Measurements from ENCODE around the gene TMEM109. TPM values are rescaled to one million over a fixed set of nuclear protein-coding genes. Genes with fewer than 3 reads are reported as not detected.

The TMEM109 gene
- total and polyA plus RNA-seq, 9 of the 15 experiments (the other 6 are each of a cell fraction or from before 2014, with no cell fraction given) = 9.2 to 71.3 (median 30.5) TPM

DNA sequence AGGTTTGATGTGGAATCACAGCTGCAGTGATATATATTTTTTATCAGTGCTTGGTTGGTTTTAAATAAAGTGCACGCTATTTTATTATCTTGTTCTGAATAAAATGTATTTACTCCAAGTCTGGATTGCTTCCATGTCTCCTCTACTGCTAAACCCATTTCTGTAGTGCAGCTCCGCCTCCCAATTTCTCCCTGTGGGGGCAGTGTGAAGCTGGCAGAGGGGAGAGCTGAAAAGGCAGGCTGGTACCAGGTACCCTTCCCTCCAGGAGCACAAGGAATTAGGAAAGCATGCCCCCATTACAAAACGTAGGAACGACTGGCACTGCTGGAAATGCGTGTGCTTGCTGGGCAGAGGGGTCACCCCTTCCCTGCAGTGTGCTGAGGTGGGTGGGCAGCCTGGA lies 9.4 kb downstream of the TMEM109 start:
- H3K27ac ChIP-seq (ENCODE audit: extremely low read depth, low read depth, low read length) = no peak overlapping the region
- peaks cover 43% of the 10 kb centered on the region for H3K36me3 ChIP-seq (ENCODE audit: control insufficient read depth, insufficient read depth, low read length)
- no peak overlapping the region for H2AFZ ChIP-seq (ENCODE audit: low read depth, low read length)
- ATAC-seq (no peak), DNase-seq (ENCODE audit: extremely low read depth in 1 of 4, low spot score in 3 of 4) (no peak), FAIRE-seq (no peak)
- H3K9ac ChIP-seq (ENCODE audit: insufficient read depth in 1 of 2, low read depth in 2 of 2, low read length in 2 of 2) = no peak overlapping the region
- BruUV-seq (replicated peaks) = no TSS peak
- no peaks in the 10 kb centered on the region for H3K9me1 ChIP-seq (ENCODE audit: control insufficient read depth, insufficient read depth, low read length)
- H3K27me3 ChIP-seq (ENCODE audit: control insufficient read depth in 2 of 2, insufficient read depth in 2 of 2, low read length in 2 of 2) = peaks cover 29 to 39% of the 10 kb centered on the region in 2 experiments
- ChIA-PET POLR2A (interaction anchor here (0.9 to 1.6 kb wide), 3 partner anchors 10 to 28 kb away, joined by 3 to 7 read pairs (median 6); no protein-coding TSS in a partner anchor), CTCF (ENCODE audit: low intra/inter-chr PET ratio) (no interaction called here)
- H3K79me2 ChIP-seq (ENCODE audit: control insufficient read depth, insufficient read depth, low read length) = peaks cover 10% of the 10 kb centered on the region; the same call in 2 of the 3 replicates
- peaks cover 5 to 22% of the 10 kb centered on the region in 2 experiments; a peak in 4 of 5 replicates for H3K4me1 ChIP-seq (replicated peaks in 1 of 2; ENCODE audit: control insufficient read depth in 2 of 2, insufficient read depth in 2 of 2, low read length in 2 of 2)
- no peak for TF ChIP-seq POLR2AphosphoS2 (IDR thresholded peaks at IDR 0.05; ENCODE audit: low read length)
- TF ChIP-seq NRF1 (conservative IDR thresholded peaks at IDR 0.05 in 1 of 2, IDR thresholded peaks at IDR 0.05 in 1 of 2) = no peak
- TF ChIP-seq HIVEP1 (CRISPR knock-in tag; IDR thresholded peaks at IDR 0.05) = no peak
- peaks cover 5% of the 10 kb centered on the region; the same call in 1 of the 2 replicates for H4K20me1 ChIP-seq (replicated peaks; ENCODE audit: control insufficient read depth, insufficient read depth, low read length)
- H3K4me3 ChIP-seq = no peak overlapping the region
- H3K9me3 ChIP-seq (replicated peaks; ENCODE audit: control insufficient read depth, insufficient read depth, low read depth, low read length) = no peaks in the 10 kb centered on the region
- intact Hi-C loops (cut with micrococcal nuclease) (no loop called here), in situ Hi-C loops (cut with MboI) (no loop called here)
- 69% methylated on average over 5 of the region's 5 CpGs for WGBS (ENCODE audit: insufficient coverage, low coverage, missing lambda C conversion rate)
- no peak overlapping the region for H3K4me2 ChIP-seq (ENCODE audit: insufficient read depth, low read length)

DNA sequence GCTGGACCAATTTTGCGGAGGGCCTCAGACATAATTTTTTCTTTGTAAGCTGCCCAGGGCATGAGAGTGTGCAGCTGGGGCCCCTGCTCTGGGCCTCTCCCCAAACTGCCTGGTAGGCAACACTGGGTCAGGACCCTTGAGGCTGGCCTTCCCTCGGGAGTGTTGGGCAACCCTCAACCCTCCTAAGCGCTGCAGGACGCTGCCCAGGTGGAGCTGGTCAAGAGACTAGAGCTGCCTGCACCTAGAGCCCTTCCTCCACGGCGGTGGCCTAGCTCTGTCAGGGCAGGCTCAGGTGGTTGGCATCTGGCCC lies 9.8 kb downstream of the TMEM109 start:
- intact Hi-C loops (cut with micrococcal nuclease) = no loop called here
- in situ Hi-C loops (cut with MboI) = no loop called here
- Histone ChIP-seq H3K4me2 (ENCODE audit: insufficient read depth, low read length) (no peak overlapping the region), H2AFZ (ENCODE audit: low read depth, low read length) (no peak overlapping the region), H3K9me1 (ENCODE audit: control insufficient read depth, insufficient read depth, low read length) (no peaks in the 10 kb centered on the region), H3K9me3 (replicated peaks; ENCODE audit: control insufficient read depth, insufficient read depth, low read depth, low read length) (no peaks in the 10 kb centered on the region), H3K27ac (ENCODE audit: extremely low read depth, low read depth, low read length) (no peak overlapping the region), H4K20me1 (replicated peaks; ENCODE audit: control insufficient read depth, insufficient read depth, low read length) (peaks cover 5% of the 10 kb centered on the region; the same call in 1 of the 2 replicates), H3K4me3 (no peak overlapping the region), H3K36me3 (ENCODE audit: control insufficient read depth, insufficient read depth, low read length) (peaks cover 43% of the 10 kb centered on the region), H3K9ac (ENCODE audit: insufficient read depth in 1 of 2, low read depth in 2 of 2, low read length in 2 of 2) (peak overlapping the region in 1 of 2 experiments; percentile 76; a peak in 1 of 4 replicates), H3K4me1 (replicated peaks in 1 of 2; ENCODE audit: control insufficient read depth in 2 of 2, insufficient read depth in 2 of 2, low read length in 2 of 2) (peaks cover 2 to 22% of the 10 kb centered on the region in 2 experiments; a peak in 4 of 5 replicates), H3K79me2 (ENCODE audit: control insufficient read depth, insufficient read depth, low read length) (peaks cover 8% of the 10 kb centered on the region; the same call in 2 of the 3 replicates), H3K27me3 (ENCODE audit: control insufficient read depth in 2 of 2, insufficient read depth in 2 of 2, low read length in 2 of 2) (peaks cover 31 to 43% of the 10 kb centered on the region in 2 experiments)
- ChIA-PET CTCF (ENCODE audit: low intra/inter-chr PET ratio) (no interaction called here), POLR2A (interaction anchor here (0.9 to 1.6 kb wide), 5 partner anchors 9 to 29 kb away, joined by 3 to 7 read pairs (median 5); no protein-coding TSS in a partner anchor)
- FAIRE-seq (no peak), ATAC-seq (peak; percentile 6; the same call in 1 of the 3 replicates), DNase-seq (ENCODE audit: extremely low read depth in 1 of 4, low spot score in 3 of 4) (no peak)
- WGBS (ENCODE audit: insufficient coverage, low coverage, missing lambda C conversion rate) = 50% methylated on average over 6 of the region's 6 CpGs
- no TSS peak for BruUV-seq (replicated peaks)
- TF ChIP-seq, protein P1, sequence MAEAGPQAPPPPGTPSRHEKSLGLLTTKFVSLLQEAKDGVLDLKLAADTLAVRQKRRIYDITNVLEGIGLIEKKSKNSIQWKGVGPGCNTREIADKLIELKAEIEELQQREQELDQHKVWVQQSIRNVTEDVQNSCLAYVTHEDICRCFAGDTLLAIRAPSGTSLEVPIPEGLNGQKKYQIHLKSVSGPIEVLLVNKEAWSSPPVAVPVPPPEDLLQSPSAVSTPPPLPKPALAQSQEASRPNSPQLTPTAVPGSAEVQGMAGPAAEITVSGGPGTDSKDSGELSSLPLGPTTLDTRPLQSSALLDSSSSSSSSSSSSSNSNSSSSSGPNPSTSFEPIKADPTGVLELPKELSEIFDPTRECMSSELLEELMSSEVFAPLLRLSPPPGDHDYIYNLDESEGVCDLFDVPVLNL (CRISPR knock-in tag; IDR thresholded peaks at IDR 0.05; ENCODE audit: low read depth) = no peak
- no peak for TF ChIP-seq CHD4 (IDR thresholded peaks at IDR 0.05; ENCODE audit: insufficient read depth, insufficient replicate concordance, low read depth, low read length, poor library complexity, severe bottlenecking)
- TF ChIP-seq, protein P2, sequence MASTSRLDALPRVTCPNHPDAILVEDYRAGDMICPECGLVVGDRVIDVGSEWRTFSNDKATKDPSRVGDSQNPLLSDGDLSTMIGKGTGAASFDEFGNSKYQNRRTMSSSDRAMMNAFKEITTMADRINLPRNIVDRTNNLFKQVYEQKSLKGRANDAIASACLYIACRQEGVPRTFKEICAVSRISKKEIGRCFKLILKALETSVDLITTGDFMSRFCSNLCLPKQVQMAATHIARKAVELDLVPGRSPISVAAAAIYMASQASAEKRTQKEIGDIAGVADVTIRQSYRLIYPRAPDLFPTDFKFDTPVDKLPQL (IDR thresholded peaks at IDR 0.05; ENCODE audit: extremely low read depth, insufficient read length) = no peak
- TF ChIP-seq, protein P3, sequence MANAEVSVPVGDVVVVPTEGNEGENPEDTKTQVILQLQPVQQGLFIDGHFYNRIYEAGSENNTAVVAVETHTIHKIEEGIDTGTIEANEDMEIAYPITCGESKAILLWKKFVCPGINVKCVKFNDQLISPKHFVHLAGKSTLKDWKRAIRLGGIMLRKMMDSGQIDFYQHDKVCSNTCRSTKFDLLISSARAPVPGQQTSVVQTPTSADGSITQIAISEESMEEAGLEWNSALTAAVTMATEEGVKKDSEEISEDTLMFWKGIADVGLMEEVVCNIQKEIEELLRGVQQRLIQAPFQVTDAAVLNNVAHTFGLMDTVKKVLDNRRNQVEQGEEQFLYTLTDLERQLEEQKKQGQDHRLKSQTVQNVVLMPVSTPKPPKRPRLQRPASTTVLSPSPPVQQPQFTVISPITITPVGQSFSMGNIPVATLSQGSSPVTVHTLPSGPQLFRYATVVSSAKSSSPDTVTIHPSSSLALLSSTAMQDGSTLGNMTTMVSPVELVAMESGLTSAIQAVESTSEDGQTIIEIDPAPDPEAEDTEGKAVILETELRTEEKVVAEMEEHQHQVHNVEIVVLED (CRISPR knock-in tag; IDR thresholded peaks at IDR 0.05) = no peak
- TF ChIP-seq, protein P4, sequence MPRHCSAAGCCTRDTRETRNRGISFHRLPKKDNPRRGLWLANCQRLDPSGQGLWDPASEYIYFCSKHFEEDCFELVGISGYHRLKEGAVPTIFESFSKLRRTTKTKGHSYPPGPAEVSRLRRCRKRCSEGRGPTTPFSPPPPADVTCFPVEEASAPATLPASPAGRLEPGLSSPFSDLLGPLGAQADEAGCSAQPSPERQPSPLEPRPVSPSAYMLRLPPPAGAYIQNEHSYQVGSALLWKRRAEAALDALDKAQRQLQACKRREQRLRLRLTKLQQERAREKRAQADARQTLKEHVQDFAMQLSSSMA (CRISPR knock-in tag; IDR thresholded peaks at IDR 0.05) = no peak
- TF ChIP-seq RBM39 (optimal IDR thresholded peaks at IDR 0.05; ENCODE audit: low read depth, low read length) = peak; percentile 46

Data from K562 (cell line).